ENCODE results near the gene TMEM179B. TPM values are rescaled to one million over a fixed set of nuclear protein-coding genes. Genes with fewer than 3 reads are reported as not detected.
A peak's percentile ranks its signal among the peaks of the same experiment; 100 is the strongest.

Gene TMEM179B
- total and polyA plus RNA-seq, 2 of the 13 experiments (the other 11 are each of a cell fraction or from before 2014, with no cell fraction given), result 24.8 to 25.7 TPM

DNA sequence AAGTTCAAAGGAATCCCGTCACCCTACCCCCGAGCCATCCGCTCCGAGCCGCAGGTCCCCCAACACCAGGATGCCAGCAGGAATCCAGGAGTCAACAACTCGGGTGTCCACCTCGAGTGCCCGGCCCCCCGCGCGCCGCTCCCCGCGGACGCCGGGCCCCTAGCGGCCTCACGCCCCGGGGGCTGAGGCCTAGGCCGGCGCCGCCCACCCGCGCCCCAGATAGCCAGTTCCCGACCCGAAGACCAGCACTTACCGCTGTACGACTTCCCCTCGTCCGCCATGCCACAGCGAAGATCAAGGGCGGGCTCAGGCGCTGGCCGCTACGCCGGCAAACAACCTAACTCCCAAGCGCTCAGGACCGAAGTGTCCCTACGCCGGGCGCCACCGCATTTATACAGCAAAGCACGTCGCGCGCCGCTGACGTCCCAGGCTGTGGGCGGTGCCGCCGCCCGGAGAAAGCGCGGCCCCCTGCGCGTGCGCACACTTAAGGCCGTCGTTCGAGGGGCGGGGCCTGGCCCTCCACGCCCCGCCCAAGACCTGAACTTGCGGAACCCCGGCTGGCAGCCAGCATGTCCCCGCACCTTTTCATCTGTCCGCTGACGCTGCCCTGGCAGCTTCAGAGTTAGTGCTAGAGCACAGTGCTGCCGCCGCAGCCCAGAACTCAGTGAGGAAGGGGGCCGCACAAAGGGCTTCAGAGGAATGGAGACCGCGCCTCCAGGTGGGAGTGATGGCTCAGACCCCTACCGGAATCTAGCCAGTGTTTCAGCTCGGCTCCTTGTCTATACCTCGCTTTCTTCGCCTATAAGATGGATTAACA, 18.1 kb downstream of the TMEM179B start, which contains the start of gene NXF1 (continued):
- TF ChIP-seq, protein P1, sequence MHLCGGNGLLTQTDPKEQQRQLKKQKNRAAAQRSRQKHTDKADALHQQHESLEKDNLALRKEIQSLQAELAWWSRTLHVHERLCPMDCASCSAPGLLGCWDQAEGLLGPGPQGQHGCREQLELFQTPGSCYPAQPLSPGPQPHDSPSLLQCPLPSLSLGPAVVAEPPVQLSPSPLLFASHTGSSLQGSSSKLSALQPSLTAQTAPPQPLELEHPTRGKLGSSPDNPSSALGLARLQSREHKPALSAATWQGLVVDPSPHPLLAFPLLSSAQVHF (CRISPR knock-in tag; IDR thresholded peaks at IDR 0.05), result no peak
- TF ChIP-seq, protein P2, sequence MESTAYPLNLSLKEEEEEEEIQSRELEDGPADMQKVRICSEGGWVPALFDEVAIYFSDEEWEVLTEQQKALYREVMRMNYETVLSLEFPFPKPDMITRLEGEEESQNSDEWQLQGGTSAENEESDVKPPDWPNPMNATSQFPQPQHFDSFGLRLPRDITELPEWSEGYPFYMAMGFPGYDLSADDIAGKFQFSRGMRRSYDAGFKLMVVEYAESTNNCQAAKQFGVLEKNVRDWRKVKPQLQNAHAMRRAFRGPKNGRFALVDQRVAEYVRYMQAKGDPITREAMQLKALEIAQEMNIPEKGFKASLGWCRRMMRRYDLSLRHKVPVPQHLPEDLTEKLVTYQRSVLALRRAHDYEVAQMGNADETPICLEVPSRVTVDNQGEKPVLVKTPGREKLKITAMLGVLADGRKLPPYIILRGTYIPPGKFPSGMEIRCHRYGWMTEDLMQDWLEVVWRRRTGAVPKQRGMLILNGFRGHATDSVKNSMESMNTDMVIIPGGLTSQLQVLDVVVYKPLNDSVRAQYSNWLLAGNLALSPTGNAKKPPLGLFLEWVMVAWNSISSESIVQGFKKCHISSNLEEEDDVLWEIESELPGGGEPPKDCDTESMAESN (CRISPR knock-in tag; conservative IDR thresholded peaks at IDR 0.05), result peak; percentile 67; the same call in 1 of the 2 replicates
- peak; percentile 53; the same call in 1 of the 2 replicates for TF ChIP-seq BHLHE40 (IDR thresholded peaks at IDR 0.05; ENCODE audit: low read length)
- peak; percentile 82 for TF ChIP-seq RXRA (CRISPR knock-in tag; IDR thresholded peaks at IDR 0.05)
- TF ChIP-seq, protein P3, sequence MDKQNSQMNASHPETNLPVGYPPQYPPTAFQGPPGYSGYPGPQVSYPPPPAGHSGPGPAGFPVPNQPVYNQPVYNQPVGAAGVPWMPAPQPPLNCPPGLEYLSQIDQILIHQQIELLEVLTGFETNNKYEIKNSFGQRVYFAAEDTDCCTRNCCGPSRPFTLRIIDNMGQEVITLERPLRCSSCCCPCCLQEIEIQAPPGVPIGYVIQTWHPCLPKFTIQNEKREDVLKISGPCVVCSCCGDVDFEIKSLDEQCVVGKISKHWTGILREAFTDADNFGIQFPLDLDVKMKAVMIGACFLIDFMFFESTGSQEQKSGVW (CRISPR knock-in tag; IDR thresholded peaks at IDR 0.05; ENCODE audit: borderline replicate concordance), result no peak
- peak; percentile 52; the same call in 1 of the 2 replicates for TF ChIP-seq PITX1 (CRISPR knock-in tag; IDR thresholded peaks at IDR 0.05)
- peak; percentile 89 for TF ChIP-seq HOXA3 (CRISPR knock-in tag; IDR thresholded peaks at IDR 0.05)
- TF ChIP-seq, protein P4, sequence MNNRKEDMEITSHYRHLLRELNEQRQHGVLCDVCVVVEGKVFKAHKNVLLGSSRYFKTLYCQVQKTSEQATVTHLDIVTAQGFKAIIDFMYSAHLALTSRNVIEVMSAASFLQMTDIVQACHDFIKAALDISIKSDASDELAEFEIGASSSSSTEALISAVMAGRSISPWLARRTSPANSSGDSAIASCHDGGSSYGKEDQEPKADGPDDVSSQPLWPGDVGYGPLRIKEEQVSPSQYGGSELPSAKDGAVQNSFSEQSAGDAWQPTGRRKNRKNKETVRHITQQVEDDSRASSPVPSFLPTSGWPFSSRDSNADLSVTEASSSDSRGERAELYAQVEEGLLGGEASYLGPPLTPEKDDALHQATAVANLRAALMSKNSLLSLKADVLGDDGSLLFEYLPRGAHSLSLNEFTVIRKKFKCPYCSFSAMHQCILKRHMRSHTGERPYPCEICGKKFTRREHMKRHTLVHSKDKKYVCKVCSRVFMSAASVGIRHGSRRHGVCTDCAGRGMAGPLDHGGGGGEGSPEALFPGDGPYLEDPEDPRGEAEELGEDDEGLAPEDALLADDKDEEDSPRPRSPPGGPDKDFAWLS (CRISPR knock-in tag; IDR thresholded peaks at IDR 0.05; ENCODE audit: borderline replicate concordance), result no peak
- TF ChIP-seq BORCS8-MEF2B (CRISPR knock-in tag; IDR thresholded peaks at IDR 0.05), result 0 out of 2 replicates have a peak, but pooled peaks have one; percentile 70
- TF ChIP-seq ZNF34 (CRISPR knock-in tag; IDR thresholded peaks at IDR 0.05; ENCODE audit: borderline replicate concordance), result 0 out of 2 replicates have a peak, but pooled peaks have one; percentile 88
- TF ChIP-seq ZNF549 (CRISPR knock-in tag; IDR thresholded peaks at IDR 0.05), result 0 out of 2 replicates have a peak, but pooled peaks have one; percentile 26
- TF ChIP-seq ADNP (CRISPR knock-in tag; IDR thresholded peaks at IDR 0.05), result no peak
- peak; percentile 80 for TF ChIP-seq ZNF350 (CRISPR knock-in tag; IDR thresholded peaks at IDR 0.05; ENCODE audit: borderline replicate concordance, low read depth)
- TF ChIP-seq KLF11 (CRISPR knock-in tag; IDR thresholded peaks at IDR 0.05), result peak; percentile 84; the same call in 1 of the 2 replicates
- TF ChIP-seq, protein P5, sequence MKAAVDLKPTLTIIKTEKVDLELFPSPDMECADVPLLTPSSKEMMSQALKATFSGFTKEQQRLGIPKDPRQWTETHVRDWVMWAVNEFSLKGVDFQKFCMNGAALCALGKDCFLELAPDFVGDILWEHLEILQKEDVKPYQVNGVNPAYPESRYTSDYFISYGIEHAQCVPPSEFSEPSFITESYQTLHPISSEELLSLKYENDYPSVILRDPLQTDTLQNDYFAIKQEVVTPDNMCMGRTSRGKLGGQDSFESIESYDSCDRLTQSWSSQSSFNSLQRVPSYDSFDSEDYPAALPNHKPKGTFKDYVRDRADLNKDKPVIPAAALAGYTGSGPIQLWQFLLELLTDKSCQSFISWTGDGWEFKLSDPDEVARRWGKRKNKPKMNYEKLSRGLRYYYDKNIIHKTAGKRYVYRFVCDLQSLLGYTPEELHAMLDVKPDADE (CRISPR knock-in tag; IDR thresholded peaks at IDR 0.05), result no peak; the same call in 1 of the 2 replicates
- peak; percentile 82; the same call in 1 of the 2 replicates for TF ChIP-seq ZNF83 (CRISPR knock-in tag; IDR thresholded peaks at IDR 0.05; ENCODE audit: borderline replicate concordance)
- no peak for TF ChIP-seq TCF12 (IDR thresholded peaks at IDR 0.05)
- TF ChIP-seq TCF12 (CRISPR knock-in tag; IDR thresholded peaks at IDR 0.05), result no peak
- TF ChIP-seq ZSCAN20 (CRISPR knock-in tag; IDR thresholded peaks at IDR 0.05; ENCODE audit: borderline replicate concordance), result peak; percentile 73; the same call in 1 of the 2 replicates
- TF ChIP-seq SRY (CRISPR knock-in tag; IDR thresholded peaks at IDR 0.05), result peak; percentile 94
